HepG2 (cell line): Measurements from ENCODE around the gene GALNT16. TPM values are rescaled to one million over a fixed set of nuclear protein-coding genes. Genes with fewer than 3 reads are reported as not detected.

ENCODE experiments used
- ATAC-seq: fragments of 200-7000 bp; cut with Tn5 transposase; 3 replicates; pipeline ENCODE4 v1.9.1; 2020; ENCODE audit warnings: mild to moderate bottlenecking, moderate library complexity
- BruUV-seq: library from RNA; stranded (reverse); fragments of 400-500 nt; replicated peaks from 2 replicates; lab custom pipeline; 2021; lab: Mats Ljungman, UMichigan
- CTCF ChIA-PET: fragments of 300-600 bp; formaldehyde crosslinking; extraction: SDS; loops from one replicate; lab custom pipeline; 2021; ENCODE audit warnings: low total read pairs, inconsistent platforms, low intra/inter-chr PET ratio; lab: Yijun Ruan, JAX
- POLR2A ChIA-PET: fragments of 350-600 bp; sonication (Branson Sonifier 250); formaldehyde crosslinking; loops from one replicate; lab custom pipeline; 2020; ENCODE audit warnings: antibody characterized with exemption, inconsistent platforms; lab: Yijun Ruan, JAX
- DNase-seq: peaks from one replicate; pipeline ENCODE4 v3.0.0-alpha.2; 2015; ENCODE audit warnings: low spot score
- FAIRE-seq: peaks from 3 replicates; lab custom pipeline; 2011; peaks lifted over from hg19 to GRCh38; lab: Jason Lieb, UNC
- H2AFZ ChIP-seq: one replicate; pipeline ENCODE4 v1.6.1; 2011; ENCODE audit warnings: low read length, inconsistent platforms
- H3K27ac ChIP-seq: fragments of 300-600 bp; 3 replicates; pipeline ENCODE4 v1.8.0; 2011; ENCODE audit warnings: mixed run types, mild to moderate bottlenecking, mixed read lengths, low read length, inconsistent platforms; ENCODE audit not compliant: insufficient read depth; ENCODE audit errors: extremely low read length
- H3K27me3 ChIP-seq, 2 experiments: fragments of 200-600 bp in 1 of 2; 2 replicates in 1 of 2; 3 replicates in 1 of 2; pipeline versions ENCODE4 v1.6.0 to v1.8.0; 2011; ENCODE audit warnings: low read length in 2 of 2, mild to moderate bottlenecking in 2 of 2, moderate library complexity in 2 of 2, inconsistent platforms in 1 of 2; ENCODE audit not compliant: insufficient read depth in 2 of 2, control insufficient read depth in 1 of 2
- H3K36me3 ChIP-seq, 2 experiments: fragments of 200-600 bp in 1 of 2; replicated peaks in 1 of 2; 2 replicates in 1 of 2; 3 replicates in 1 of 2; pipeline versions ENCODE4 v1.5.1 to v1.8.0; 2011; ENCODE audit warnings: low read length in 2 of 2, inconsistent platforms in 1 of 2; ENCODE audit not compliant: insufficient read depth in 2 of 2, control insufficient read depth in 1 of 2
- H3K4me1 ChIP-seq: 2 replicates; pipeline ENCODE4 v1.5.1; 2012; ENCODE audit warnings: low read length, inconsistent platforms; ENCODE audit not compliant: insufficient read depth
- H3K4me2 ChIP-seq: 2 replicates; pipeline ENCODE4 v1.6.0; 2011; ENCODE audit warnings: low read depth, low read length, inconsistent platforms
- H3K4me3 ChIP-seq, 3 experiments: fragments of 200-600 bp in 1 of 3; sonication (generic), shearing (Covaris generic) in 1 of 3; replicated peaks in 1 of 3; 2 replicates each; pipeline ENCODE4 v1.5.1; 2011 to 2016; ENCODE audit warnings: low read length in 3 of 3, inconsistent platforms in 2 of 3, low read depth in 2 of 3, mild to moderate bottlenecking in 2 of 3, control low read depth in 1 of 3, mixed read lengths in 1 of 3; ENCODE audit not compliant: insufficient read depth in 1 of 3
- H3K79me2 ChIP-seq: one replicate; pipeline ENCODE4 v1.6.1; 2011; ENCODE audit warnings: low read length, inconsistent platforms; ENCODE audit not compliant: insufficient read depth
- H3K9ac ChIP-seq: 2 replicates; pipeline ENCODE4 v1.6.0; 2011; ENCODE audit warnings: mild to moderate bottlenecking, low read depth, low read length, inconsistent platforms; ENCODE audit not compliant: insufficient read depth
- H3K9me3 ChIP-seq: 2 replicates; pipeline ENCODE4 v1.5.1; 2012; ENCODE audit warnings: mild to moderate bottlenecking, low read length
- H4K20me1 ChIP-seq: 2 replicates; pipeline ENCODE4 v1.6.0; 2011; ENCODE audit warnings: inconsistent platforms, mild to moderate bottlenecking, low read length, moderate library complexity; ENCODE audit not compliant: insufficient read depth
- ATF7-NPFF ChIP-seq: sonication (generic); formaldehyde crosslinking; IDR thresholded peaks from 2 replicates; pipeline ENCODE4 v1.8.1; 2023; ENCODE audit warnings: mild to moderate bottlenecking, low read depth, missing genetic modification reagents, moderate library complexity
- HDAC1 ChIP-seq: sonication (generic); formaldehyde crosslinking; IDR thresholded peaks from 2 replicates; pipeline ENCODE4 v1.5.1; 2020; ENCODE audit warnings: mild to moderate bottlenecking, missing genetic modification reagents
- LCORL ChIP-seq, 2 experiments: fragments of 450-650 bp in 1 of 2; sonication (generic) in 1 of 2; formaldehyde crosslinking in 1 of 2; IDR thresholded peaks; 2 replicates each; pipeline versions ENCODE4 v1.5.0 to v1.6.1; 2017 to 2020; ENCODE audit warnings: antibody characterized with exemption in 1 of 2, missing genetic modification reagents in 1 of 2
- ZFP90 ChIP-seq: sonication (generic); formaldehyde crosslinking; IDR thresholded peaks from 2 replicates; pipeline ENCODE4 v1.8.0; 2022; ENCODE audit warnings: missing genetic modification reagents, mild to moderate bottlenecking, inconsistent platforms, borderline replicate concordance
- ZFX ChIP-seq: sonication (generic); formaldehyde crosslinking; IDR thresholded peaks from 2 replicates; pipeline ENCODE4 v1.4.0; 2020; ENCODE audit warnings: mild to moderate bottlenecking, low read depth, missing genetic modification reagents, moderate library complexity
- ZFY ChIP-seq: sonication (generic); formaldehyde crosslinking; IDR thresholded peaks from 2 replicates; pipeline ENCODE4 v1.4.0; 2020; ENCODE audit warnings: missing genetic modification reagents
- ZKSCAN8 ChIP-seq: IDR thresholded peaks from 2 replicates; pipeline ENCODE4 v1.6.1; 2016; ENCODE audit warnings: borderline replicate concordance, missing genetic modification reagents, missing compliant biosample characterization
- ZNF724P ChIP-seq: sonication (generic); formaldehyde crosslinking; IDR thresholded peaks from 2 replicates; pipeline ENCODE4 v1.8.0; 2022; ENCODE audit warnings: missing genetic modification reagents, borderline replicate concordance
- WGBS: methylation state at CpG from one replicate; pipeline ENCODE4 v1.1.6; 2017; ENCODE audit warnings: low lambda C conversion rate; 5-methylcytosine and 5-hydroxymethylcytosine counted together
- in situ Hi-C: cut with HindIII; loops from 2 replicates; pipeline ENCODE4 v1.10.0; 2017; ENCODE audit warnings: low pct_unique_long_range_greater_than_20kb; ENCODE audit not compliant: extremely low pct_ligation_motif_present
- intact Hi-C: fragments of 100-400 bp; cut with micrococcal nuclease; formaldehyde crosslinking; loops from one replicate; pipeline ENCODE4 v1.10.0; 2022; ENCODE audit not compliant: unreplicated experiment
- polyA plus RNA-seq, 8 experiments: library from polyadenylated mRNA; depleted of rRNA in 3 of 8; stranded (reverse) in 7 of 8; unstranded in 1 of 8; fragments of >200 nt; fragmentation: Illumina TruSeq in 4 of 8; extraction: Trizol in 4 of 8; gene quantifications; 2 replicates each; pipeline versions ENCODE4 v1.2.1 to v1.2.3, GENCODE V29; 2011 to 2016; ENCODE audit warnings: low read depth in 4 of 8, missing spikeins in 1 of 8, mixed read lengths in 1 of 8; ENCODE audit not compliant: insufficient read depth in 1 of 8
- total RNA-seq, 5 experiments: library from RNA; depleted of rRNA; stranded (reverse); fragments of >200 nt; fragmentation: Illumina TruSeq; extraction: Trizol; gene quantifications; 2 replicates each; pipeline ENCODE4 v1.2.3, GENCODE V29; 2016; ENCODE audit warnings: low read depth in 1 of 5
- TF ChIP-seq, protein P1 (sequence below): sonication (generic); formaldehyde crosslinking; IDR thresholded peaks from 2 replicates; pipeline ENCODE4 v1.5.1; 2020; ENCODE audit warnings: mild to moderate bottlenecking, missing genetic modification reagents, moderate library complexity
- TF ChIP-seq, protein P2 (sequence below): sonication (generic); formaldehyde crosslinking; IDR thresholded peaks from 2 replicates; pipeline ENCODE4 v1.5.0; 2020; ENCODE audit warnings: mild to moderate bottlenecking, missing genetic modification reagents
- TF ChIP-seq, protein P3 (sequence below): sonication (generic); formaldehyde crosslinking; IDR thresholded peaks from 2 replicates; pipeline ENCODE4 v1.8.0; 2023; ENCODE audit warnings: mild to moderate bottlenecking, missing genetic modification reagents
- TF ChIP-seq, protein P4 (sequence below): sonication (generic); formaldehyde crosslinking; IDR thresholded peaks from 2 replicates; pipeline ENCODE4 v1.5.1; 2020; ENCODE audit warnings: mild to moderate bottlenecking, missing genetic modification reagents, moderate library complexity

The GALNT16 gene
- total and polyA plus RNA-seq, 2 of the 13 experiments (the other 11 are each of a cell fraction or from before 2014, with no cell fraction given), result 0.54 to 0.82 TPM

DNA sequence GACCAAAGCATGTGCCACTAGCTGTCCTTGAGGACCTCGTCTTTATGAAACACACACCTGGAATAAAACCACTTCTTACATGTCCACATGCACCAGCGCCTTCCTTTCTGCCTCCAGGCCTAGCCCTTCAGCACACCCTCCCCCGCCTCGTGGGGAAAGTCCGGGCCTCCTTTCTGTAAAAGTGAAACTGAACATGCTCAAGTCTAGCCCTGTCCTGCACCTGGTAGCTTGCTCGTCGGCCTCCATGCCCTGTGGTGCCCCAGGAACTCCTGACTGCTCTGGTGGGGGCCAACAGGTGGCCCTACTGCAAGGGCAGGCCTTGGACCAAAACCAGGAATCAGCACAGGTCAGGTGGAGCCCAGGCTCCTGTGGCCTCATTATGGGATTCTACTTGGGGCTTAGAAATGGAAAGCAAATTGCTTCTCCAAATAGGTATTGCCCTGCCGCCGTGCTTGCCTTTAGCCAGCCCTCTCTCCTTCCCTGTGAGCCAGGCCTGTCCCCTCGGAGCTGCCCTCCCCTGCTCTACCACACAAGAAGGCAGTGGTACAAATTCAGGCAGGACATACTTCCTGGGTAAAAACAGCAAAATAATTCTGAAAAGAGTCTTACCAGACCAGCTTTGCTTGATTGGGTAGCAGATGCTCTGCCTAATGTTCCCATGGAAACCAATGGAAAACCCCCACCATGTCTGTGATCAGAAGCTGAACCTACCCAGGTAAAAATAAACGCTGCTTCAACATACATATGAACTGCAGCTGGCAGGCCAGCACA is 94.6 kb downstream of the GALNT16 start:
- H3K9ac ChIP-seq, result peak overlapping the region; percentile 49
- BruUV-seq, result no TSS peak
- peak overlapping the region; percentile 83 for H3K4me2 ChIP-seq
- peak overlapping the region; percentile 50 to 68 (median 56) for H3K4me3 ChIP-seq
- no peaks in the 10 kb centered on the region for H3K36me3 ChIP-seq
- ATAC-seq (peak; percentile 68), DNase-seq (peak; percentile 16), FAIRE-seq (no peak)
- ChIA-PET CTCF (no interaction called here), POLR2A (no interaction called here)
- intact Hi-C loops, result no loop called here
- in situ Hi-C loops, result loop anchor here (5.0 kb wide), 1 partner anchor 92 kb away; the partner anchor contains the start of gene GALNT16
- peak overlapping the region; percentile 47 for H2AFZ ChIP-seq
- H4K20me1 ChIP-seq, result no peaks in the 10 kb centered on the region
- 3% methylated on average over 9 of the region's 11 CpGs for WGBS
- H3K27me3 ChIP-seq, result peaks cover 1 to 24% of the 10 kb centered on the region in 2 experiments; a peak in 2 of 5 replicates
- no peaks in the 10 kb centered on the region for H3K9me3 ChIP-seq
- peaks cover 30% of the 10 kb centered on the region for H3K4me1 ChIP-seq
- no peaks in the 10 kb centered on the region for H3K79me2 ChIP-seq
- no peak overlapping the region for H3K27ac ChIP-seq
- TF ChIP-seq, protein P1, sequence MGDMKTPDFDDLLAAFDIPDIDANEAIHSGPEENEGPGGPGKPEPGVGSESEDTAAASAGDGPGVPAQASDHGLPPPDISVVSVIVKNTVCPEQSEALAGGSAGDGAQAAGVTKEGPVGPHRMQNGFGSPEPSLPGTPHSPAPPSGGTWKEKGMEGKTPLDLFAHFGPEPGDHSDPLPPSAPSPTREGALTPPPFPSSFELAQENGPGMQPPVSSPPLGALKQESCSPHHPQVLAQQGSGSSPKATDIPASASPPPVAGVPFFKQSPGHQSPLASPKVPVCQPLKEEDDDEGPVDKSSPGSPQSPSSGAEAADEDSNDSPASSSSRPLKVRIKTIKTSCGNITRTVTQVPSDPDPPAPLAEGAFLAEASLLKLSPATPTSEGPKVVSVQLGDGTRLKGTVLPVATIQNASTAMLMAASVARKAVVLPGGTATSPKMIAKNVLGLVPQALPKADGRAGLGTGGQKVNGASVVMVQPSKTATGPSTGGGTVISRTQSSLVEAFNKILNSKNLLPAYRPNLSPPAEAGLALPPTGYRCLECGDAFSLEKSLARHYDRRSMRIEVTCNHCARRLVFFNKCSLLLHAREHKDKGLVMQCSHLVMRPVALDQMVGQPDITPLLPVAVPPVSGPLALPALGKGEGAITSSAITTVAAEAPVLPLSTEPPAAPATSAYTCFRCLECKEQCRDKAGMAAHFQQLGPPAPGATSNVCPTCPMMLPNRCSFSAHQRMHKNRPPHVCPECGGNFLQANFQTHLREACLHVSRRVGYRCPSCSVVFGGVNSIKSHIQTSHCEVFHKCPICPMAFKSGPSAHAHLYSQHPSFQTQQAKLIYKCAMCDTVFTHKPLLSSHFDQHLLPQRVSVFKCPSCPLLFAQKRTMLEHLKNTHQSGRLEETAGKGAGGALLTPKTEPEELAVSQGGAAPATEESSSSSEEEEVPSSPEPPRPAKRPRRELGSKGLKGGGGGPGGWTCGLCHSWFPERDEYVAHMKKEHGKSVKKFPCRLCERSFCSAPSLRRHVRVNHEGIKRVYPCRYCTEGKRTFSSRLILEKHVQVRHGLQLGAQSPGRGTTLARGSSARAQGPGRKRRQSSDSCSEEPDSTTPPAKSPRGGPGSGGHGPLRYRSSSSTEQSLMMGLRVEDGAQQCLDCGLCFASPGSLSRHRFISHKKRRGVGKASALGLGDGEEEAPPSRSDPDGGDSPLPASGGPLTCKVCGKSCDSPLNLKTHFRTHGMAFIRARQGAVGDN (CRISPR knock-in tag), result peak; percentile 76
- TF ChIP-seq, protein P2, sequence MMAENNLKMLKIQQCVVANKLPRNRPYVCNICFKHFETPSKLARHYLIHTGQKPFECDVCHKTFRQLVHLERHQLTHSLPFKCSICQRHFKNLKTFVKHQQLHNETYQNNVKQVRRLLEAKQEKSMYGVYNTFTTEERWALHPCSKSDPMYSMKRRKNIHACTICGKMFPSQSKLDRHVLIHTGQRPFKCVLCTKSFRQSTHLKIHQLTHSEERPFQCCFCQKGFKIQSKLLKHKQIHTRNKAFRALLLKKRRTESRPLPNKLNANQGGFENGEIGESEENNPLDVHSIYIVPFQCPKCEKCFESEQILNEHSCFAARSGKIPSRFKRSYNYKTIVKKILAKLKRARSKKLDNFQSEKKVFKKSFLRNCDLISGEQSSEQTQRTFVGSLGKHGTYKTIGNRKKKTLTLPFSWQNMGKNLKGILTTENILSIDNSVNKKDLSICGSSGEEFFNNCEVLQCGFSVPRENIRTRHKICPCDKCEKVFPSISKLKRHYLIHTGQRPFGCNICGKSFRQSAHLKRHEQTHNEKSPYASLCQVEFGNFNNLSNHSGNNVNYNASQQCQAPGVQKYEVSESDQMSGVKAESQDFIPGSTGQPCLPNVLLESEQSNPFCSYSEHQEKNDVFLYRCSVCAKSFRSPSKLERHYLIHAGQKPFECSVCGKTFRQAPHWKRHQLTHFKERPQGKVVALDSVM, result no peak
- TF ChIP-seq, protein P3, sequence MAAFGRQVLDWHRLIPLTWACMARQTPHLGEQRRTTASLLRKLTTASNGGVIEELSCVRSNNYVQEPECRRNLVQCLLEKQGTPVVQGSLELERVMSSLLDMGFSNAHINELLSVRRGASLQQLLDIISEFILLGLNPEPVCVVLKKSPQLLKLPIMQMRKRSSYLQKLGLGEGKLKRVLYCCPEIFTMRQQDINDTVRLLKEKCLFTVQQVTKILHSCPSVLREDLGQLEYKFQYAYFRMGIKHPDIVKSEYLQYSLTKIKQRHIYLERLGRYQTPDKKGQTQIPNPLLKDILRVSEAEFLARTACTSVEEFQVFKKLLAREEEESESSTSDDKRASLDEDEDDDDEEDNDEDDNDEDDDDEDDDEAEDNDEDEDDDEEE (CRISPR knock-in tag), result 0 out of 2 replicates have a peak, but pooled peaks have one; percentile 35
- TF ChIP-seq ZFX (CRISPR knock-in tag) (peak; percentile 81), ATF7-NPFF (CRISPR knock-in tag) (0 out of 2 replicates have a peak, but pooled peaks have one; percentile 8), ZKSCAN8 (CRISPR knock-in tag) (no peak), ZNF724P (CRISPR knock-in tag) (0 out of 2 replicates have a peak, but pooled peaks have one; percentile 48), ZFY (CRISPR knock-in tag) (peak; percentile 61; the same call in 1 of the 2 replicates), HDAC1 (CRISPR knock-in tag) (no peak), LCORL (IDR thresholded peaks at IDR 0.05) (no peak), LCORL (CRISPR knock-in tag; IDR thresholded peaks at IDR 0.05) (0 out of 2 replicates have a peak, but pooled peaks have one; percentile 43), ZFP90 (CRISPR knock-in tag) (0 out of 2 replicates have a peak, but pooled peaks have one; percentile 39)
- TF ChIP-seq, protein P4, sequence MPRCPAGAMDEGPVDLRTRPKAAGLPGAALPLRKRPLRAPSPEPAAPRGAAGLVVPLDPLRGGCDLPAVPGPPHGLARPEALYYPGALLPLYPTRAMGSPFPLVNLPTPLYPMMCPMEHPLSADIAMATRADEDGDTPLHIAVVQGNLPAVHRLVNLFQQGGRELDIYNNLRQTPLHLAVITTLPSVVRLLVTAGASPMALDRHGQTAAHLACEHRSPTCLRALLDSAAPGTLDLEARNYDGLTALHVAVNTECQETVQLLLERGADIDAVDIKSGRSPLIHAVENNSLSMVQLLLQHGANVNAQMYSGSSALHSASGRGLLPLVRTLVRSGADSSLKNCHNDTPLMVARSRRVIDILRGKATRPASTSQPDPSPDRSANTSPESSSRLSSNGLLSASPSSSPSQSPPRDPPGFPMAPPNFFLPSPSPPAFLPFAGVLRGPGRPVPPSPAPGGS, result peak; percentile 48; the same call in 1 of the 2 replicates
